SK-N-SH treated with all-trans-retinoic acid at 6 μM for 48 hours (cell line): Measurements from ENCODE around the gene DBNDD2.

Experiments
- ATAC-seq: fragments of 200-7000 bp; cut with Tn5 transposase; 3 replicates; pipeline ENCODE4 v1.9.1; 2020; ENCODE audit warnings: mild to moderate bottlenecking, moderate library complexity
- BACH2 ChIP-seq: fragments of 250-450 bp; sonication (Bioruptor Pico); IDR thresholded peaks from 2 replicates; pipeline ENCODE4 v1.9.0; 2021; ENCODE audit warnings: mild to moderate bottlenecking, borderline replicate concordance
- CSDC2 ChIP-seq: fragments of 250-450 bp; sonication (Bioruptor Pico); IDR thresholded peaks from 2 replicates; pipeline ENCODE4 v1.5.0; 2020; ENCODE audit warnings: mild to moderate bottlenecking, moderate library complexity
- ESRRG ChIP-seq: fragments of 250-450 bp; sonication (Bioruptor Pico); IDR thresholded peaks from 2 replicates; pipeline ENCODE4 v1.6.1; 2021; ENCODE audit warnings: mild to moderate bottlenecking
- GLIS3 ChIP-seq: fragments of 250-450 bp; sonication (Bioruptor Pico); IDR thresholded peaks from 2 replicates; pipeline ENCODE4 v1.5.0; 2020; ENCODE audit warnings: mild to moderate bottlenecking, moderate library complexity
- ISL1 ChIP-seq: fragments of 250-450 bp; sonication (Bioruptor Pico); IDR thresholded peaks from 2 replicates; pipeline ENCODE4 v2.1.2; 2022; ENCODE audit warnings: mild to moderate bottlenecking, moderate library complexity
- OSR1 ChIP-seq: fragments of 250-450 bp; sonication (Bioruptor Pico); IDR thresholded peaks from 2 replicates; pipeline ENCODE4 v1.8.0; 2022; ENCODE audit warnings: moderate library complexity, mild to moderate bottlenecking, inconsistent platforms
- RARB ChIP-seq: fragments of 250-450 bp; sonication (Bioruptor Pico); IDR thresholded peaks from 2 replicates; pipeline ENCODE4 v1.8.0; 2021; ENCODE audit warnings: mild to moderate bottlenecking, moderate library complexity
- SNAI2 ChIP-seq: fragments of 250-450 bp; sonication (Bioruptor Pico); IDR thresholded peaks from 2 replicates; pipeline ENCODE4 v1.5.0; 2020; ENCODE audit warnings: mild to moderate bottlenecking, moderate library complexity
- TCF4 ChIP-seq: fragments of 250-450 bp; sonication (Bioruptor Pico); IDR thresholded peaks from 2 replicates; pipeline ENCODE4 v1.8.0; 2021; ENCODE audit warnings: mild to moderate bottlenecking, moderate library complexity, borderline replicate concordance
- ZFP3 ChIP-seq: fragments of 250-450 bp; sonication (Bioruptor Pico); IDR thresholded peaks from 2 replicates; pipeline ENCODE4 v1.5.0; 2020; ENCODE audit warnings: mild to moderate bottlenecking, moderate library complexity
- ZNF565 ChIP-seq: fragments of 450-650 bp; formaldehyde crosslinking; conservative IDR thresholded peaks from 2 replicates; pipeline ENCODE4 v1.5.0; 2020; ENCODE audit warnings: low read depth, mild to moderate bottlenecking, moderate library complexity
- ZNF8 ChIP-seq: fragments of 450-650 bp; formaldehyde crosslinking; IDR thresholded peaks from 2 replicates; pipeline ENCODE4 v1.5.0; 2020; ENCODE audit warnings: mild to moderate bottlenecking, moderate library complexity
- TF ChIP-seq, protein P1 (sequence below): fragments of 250-450 bp; sonication (Bioruptor Pico); IDR thresholded peaks from 2 replicates; pipeline ENCODE4 v1.5.0; 2020; ENCODE audit warnings: mild to moderate bottlenecking, moderate library complexity
- TF ChIP-seq, protein P2 (sequence below): fragments of 250-450 bp; sonication (Bioruptor Pico); IDR thresholded peaks from 2 replicates; pipeline ENCODE4 v1.5.1; 2021; ENCODE audit warnings: mild to moderate bottlenecking, moderate library complexity
- TF ChIP-seq, protein P3 (sequence below): fragments of 250-450 bp; sonication (Bioruptor Pico); IDR thresholded peaks from 2 replicates; pipeline ENCODE4 v1.8.0; 2020; ENCODE audit warnings: mild to moderate bottlenecking, moderate library complexity, borderline replicate concordance
- TF ChIP-seq, protein P4 (sequence below): fragments of 250-450 bp; sonication (Bioruptor Pico); IDR thresholded peaks from 2 replicates; pipeline ENCODE4 v1.8.0; 2021; ENCODE audit warnings: low read depth, mild to moderate bottlenecking, moderate library complexity, borderline replicate concordance

Gene DBNDD2

DNA sequence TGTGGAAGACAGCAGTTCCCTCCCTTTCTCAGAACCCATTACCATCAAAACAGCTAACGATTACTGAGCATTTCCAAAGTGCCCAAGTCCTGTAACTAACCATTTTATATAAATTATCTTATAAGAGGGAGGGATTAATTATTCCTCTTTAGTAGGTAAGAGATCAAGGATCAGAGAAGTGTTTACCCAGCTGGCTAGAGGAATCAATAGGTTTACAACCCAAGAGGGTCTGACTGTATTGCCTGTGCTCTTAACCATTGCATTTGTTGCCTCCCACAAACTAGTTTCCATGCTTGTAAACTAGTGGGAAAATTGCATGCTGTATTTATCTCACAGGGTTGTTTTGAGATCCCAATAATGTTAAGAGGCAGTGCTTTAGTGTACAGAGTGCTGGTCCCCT is 3.7 kb upstream of the DBNDD2 start:
- ATAC-seq: no peak
- TF ChIP-seq, protein P1, sequence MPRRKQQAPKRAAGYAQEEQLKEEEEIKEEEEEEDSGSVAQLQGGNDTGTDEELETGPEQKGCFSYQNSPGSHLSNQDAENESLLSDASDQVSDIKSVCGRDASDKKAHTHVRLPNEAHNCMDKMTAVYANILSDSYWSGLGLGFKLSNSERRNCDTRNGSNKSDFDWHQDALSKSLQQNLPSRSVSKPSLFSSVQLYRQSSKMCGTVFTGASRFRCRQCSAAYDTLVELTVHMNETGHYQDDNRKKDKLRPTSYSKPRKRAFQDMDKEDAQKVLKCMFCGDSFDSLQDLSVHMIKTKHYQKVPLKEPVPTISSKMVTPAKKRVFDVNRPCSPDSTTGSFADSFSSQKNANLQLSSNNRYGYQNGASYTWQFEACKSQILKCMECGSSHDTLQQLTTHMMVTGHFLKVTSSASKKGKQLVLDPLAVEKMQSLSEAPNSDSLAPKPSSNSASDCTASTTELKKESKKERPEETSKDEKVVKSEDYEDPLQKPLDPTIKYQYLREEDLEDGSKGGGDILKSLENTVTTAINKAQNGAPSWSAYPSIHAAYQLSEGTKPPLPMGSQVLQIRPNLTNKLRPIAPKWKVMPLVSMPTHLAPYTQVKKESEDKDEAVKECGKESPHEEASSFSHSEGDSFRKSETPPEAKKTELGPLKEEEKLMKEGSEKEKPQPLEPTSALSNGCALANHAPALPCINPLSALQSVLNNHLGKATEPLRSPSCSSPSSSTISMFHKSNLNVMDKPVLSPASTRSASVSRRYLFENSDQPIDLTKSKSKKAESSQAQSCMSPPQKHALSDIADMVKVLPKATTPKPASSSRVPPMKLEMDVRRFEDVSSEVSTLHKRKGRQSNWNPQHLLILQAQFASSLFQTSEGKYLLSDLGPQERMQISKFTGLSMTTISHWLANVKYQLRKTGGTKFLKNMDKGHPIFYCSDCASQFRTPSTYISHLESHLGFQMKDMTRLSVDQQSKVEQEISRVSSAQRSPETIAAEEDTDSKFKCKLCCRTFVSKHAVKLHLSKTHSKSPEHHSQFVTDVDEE: no peak
- TF ChIP-seq BACH2 (CRISPR knock-in tag): no peak
- TF ChIP-seq, protein P2, sequence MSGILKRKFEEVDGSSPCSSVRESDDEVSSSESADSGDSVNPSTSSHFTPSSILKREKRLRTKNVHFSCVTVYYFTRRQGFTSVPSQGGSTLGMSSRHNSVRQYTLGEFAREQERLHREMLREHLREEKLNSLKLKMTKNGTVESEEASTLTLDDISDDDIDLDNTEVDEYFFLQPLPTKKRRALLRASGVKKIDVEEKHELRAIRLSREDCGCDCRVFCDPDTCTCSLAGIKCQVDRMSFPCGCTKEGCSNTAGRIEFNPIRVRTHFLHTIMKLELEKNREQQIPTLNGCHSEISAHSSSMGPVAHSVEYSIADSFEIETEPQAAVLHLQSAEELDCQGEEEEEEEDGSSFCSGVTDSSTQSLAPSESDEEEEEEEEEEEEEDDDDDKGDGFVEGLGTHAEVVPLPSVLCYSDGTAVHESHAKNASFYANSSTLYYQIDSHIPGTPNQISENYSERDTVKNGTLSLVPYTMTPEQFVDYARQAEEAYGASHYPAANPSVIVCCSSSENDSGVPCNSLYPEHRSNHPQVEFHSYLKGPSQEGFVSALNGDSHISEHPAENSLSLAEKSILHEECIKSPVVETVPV: no peak
- no peak for TF ChIP-seq RARB (CRISPR knock-in tag)
- no peak for TF ChIP-seq GLIS3 (CRISPR knock-in tag)
- TF ChIP-seq SNAI2: no peak
- TF ChIP-seq, protein P3, sequence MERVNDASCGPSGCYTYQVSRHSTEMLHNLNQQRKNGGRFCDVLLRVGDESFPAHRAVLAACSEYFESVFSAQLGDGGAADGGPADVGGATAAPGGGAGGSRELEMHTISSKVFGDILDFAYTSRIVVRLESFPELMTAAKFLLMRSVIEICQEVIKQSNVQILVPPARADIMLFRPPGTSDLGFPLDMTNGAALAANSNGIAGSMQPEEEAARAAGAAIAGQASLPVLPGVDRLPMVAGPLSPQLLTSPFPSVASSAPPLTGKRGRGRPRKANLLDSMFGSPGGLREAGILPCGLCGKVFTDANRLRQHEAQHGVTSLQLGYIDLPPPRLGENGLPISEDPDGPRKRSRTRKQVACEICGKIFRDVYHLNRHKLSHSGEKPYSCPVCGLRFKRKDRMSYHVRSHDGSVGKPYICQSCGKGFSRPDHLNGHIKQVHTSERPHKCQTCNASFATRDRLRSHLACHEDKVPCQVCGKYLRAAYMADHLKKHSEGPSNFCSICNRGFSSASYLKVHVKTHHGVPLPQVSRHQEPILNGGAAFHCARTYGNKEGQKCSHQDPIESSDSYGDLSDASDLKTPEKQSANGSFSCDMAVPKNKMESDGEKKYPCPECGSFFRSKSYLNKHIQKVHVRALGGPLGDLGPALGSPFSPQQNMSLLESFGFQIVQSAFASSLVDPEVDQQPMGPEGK: no peak
- no peak for TF ChIP-seq CSDC2
- TF ChIP-seq ZNF8 (CRISPR knock-in tag): no peak
- TF ChIP-seq ESRRG (CRISPR knock-in tag): no peak
- TF ChIP-seq ISL1 (CRISPR knock-in tag): no peak
- no peak for TF ChIP-seq OSR1
- TF ChIP-seq TCF4 (CRISPR knock-in tag): no peak
- TF ChIP-seq ZNF565 (CRISPR knock-in tag): no peak
- TF ChIP-seq, protein P4, sequence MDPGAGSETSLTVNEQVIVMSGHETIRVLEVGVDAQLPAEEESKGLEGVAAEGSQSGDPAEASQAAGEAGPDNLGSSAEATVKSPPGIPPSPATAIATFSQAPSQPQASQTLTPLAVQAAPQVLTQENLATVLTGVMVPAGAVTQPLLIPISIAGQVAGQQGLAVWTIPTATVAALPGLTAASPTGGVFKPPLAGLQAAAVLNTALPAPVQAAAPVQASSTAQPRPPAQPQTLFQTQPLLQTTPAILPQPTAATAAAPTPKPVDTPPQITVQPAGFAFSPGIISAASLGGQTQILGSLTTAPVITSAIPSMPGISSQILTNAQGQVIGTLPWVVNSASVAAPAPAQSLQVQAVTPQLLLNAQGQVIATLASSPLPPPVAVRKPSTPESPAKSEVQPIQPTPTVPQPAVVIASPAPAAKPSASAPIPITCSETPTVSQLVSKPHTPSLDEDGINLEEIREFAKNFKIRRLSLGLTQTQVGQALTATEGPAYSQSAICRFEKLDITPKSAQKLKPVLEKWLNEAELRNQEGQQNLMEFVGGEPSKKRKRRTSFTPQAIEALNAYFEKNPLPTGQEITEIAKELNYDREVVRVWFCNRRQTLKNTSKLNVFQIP (CRISPR knock-in tag): no peak
- TF ChIP-seq, all 23 proteins: peak for 0

DNA sequence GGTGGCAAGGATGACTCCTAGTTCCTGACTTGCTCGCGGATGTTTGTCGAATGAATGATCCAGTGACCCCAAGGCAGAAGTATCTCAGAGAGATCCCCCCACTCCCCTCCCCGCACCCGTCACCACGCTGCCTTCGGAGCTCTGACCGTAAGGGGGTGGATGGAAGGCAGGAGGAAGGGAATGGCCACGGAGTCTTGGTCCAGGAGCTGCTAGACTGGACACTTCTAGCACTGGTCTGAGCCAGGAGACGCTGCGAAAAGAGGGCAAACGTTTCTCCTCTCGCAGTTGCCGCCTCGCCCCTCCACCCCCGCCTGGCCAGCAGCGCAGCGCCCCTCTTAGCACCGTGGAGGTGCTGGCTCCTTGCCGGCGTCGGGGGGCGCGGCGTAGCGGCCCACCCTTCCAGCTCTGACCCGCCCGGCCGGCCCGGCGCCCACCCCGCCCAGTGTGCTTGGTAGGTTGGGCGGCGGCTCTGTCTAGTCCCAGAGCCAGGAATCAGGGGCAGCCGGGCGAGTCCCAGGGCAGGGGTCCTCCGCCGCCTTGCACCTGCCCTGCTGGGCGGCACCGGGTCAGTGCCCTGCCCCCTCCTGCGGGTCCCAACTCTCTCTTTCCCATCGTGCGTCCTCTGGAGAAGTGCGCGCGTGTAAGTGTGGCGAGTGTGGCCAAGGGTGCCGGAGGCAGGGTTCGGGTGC is 2.4 kb upstream of the DBNDD2 start:
- no peak for TF ChIP-seq SNAI2
- TF ChIP-seq ZFP3 (CRISPR knock-in tag): no peak
- TF ChIP-seq, protein P1: no peak
- TF ChIP-seq, protein P2: no peak
- ATAC-seq: peak; percentile 65
